ENCODE results near the gene RAB14.

Gene RAB14

GRCh38 chr9:121220996-121221663 is 19.5 kb upstream of the RAB14 start:
- H3K4me3 ChIP-seq (replicated peaks in 1 of 2; ENCODE audit: low read depth in 2 of 2, low read length in 2 of 2): no peak overlapping the region
- TF ChIP-seq CTCF (IDR thresholded peaks at IDR 0.05; ENCODE audit: low read depth, low read length): no peak
- no peak for DNase-seq (ENCODE audit: low read depth in 2 of 2)

- no peak for DNase-seq (ENCODE audit: low read depth in 2 of 2)
- no peak for TF ChIP-seq CTCF (IDR thresholded peaks at IDR 0.05; ENCODE audit: low read depth, low read length)
- H3K4me3 ChIP-seq (replicated peaks in 1 of 2; ENCODE audit: low read depth in 2 of 2, low read length in 2 of 2): no peak overlapping the region
Measured at GRCh38 chr9:121219530-121219929, 17.9 kb upstream of the RAB14 start.

- no peak for TF ChIP-seq CTCF (IDR thresholded peaks at IDR 0.05; ENCODE audit: low read depth, low read length)
- H3K4me3 ChIP-seq (replicated peaks in 1 of 2; ENCODE audit: low read depth in 2 of 2, low read length in 2 of 2): no peak overlapping the region
- no peak for DNase-seq (ENCODE audit: low read depth in 2 of 2)
Measured at GRCh38 chr9:121218357-121219027, 16.8 kb upstream of the RAB14 start.

- DNase-seq (ENCODE audit: low read depth in 2 of 2): peak in 1 of 2 donors; percentile 81
- TF ChIP-seq CTCF (IDR thresholded peaks at IDR 0.05; ENCODE audit: low read depth, low read length): no peak
- H3K4me3 ChIP-seq (replicated peaks in 1 of 2; ENCODE audit: low read depth in 2 of 2, low read length in 2 of 2): no peak overlapping the region
Measured at GRCh38 chr9:121217609-121218292, 16.1 kb upstream of the RAB14 start.

- DNase-seq (ENCODE audit: low read depth in 2 of 2): no peak
- no peak for TF ChIP-seq CTCF (IDR thresholded peaks at IDR 0.05; ENCODE audit: low read depth, low read length)
- H3K4me3 ChIP-seq (replicated peaks in 1 of 2; ENCODE audit: low read depth in 2 of 2, low read length in 2 of 2): no peak overlapping the region
Measured at GRCh38 chr9:121216271-121216805, 14.7 kb upstream of the RAB14 start.

- TF ChIP-seq CTCF (IDR thresholded peaks at IDR 0.05; ENCODE audit: low read depth, low read length): no peak
- no peak for DNase-seq (ENCODE audit: low read depth in 2 of 2)
Measured at GRCh38 chr9:121214005-121214404, 12.3 kb upstream of the RAB14 start.

More at GRCh38 chr9:121214005-121214404, 12.3 kb upstream of the RAB14 start:
- H3K4me3 ChIP-seq (replicated peaks in 1 of 2; ENCODE audit: low read depth in 2 of 2, low read length in 2 of 2): no peak overlapping the region

Measured in cardiac fibroblast (primary cell).